Ectodermal cell (in vitro differentiated cells): ENCODE results near the gene ANKRD11.
A peak's percentile ranks its signal among the peaks of the same experiment; 100 is the strongest.

Source experiments
- H3K27ac ChIP-seq: 2 replicates; pipeline ENCODE4 v1.7.0; 2013; ENCODE audit warnings: mild to moderate bottlenecking, low read depth, low read length; ENCODE audit not compliant: insufficient read depth, poor library complexity, severe bottlenecking
- H3K27me3 ChIP-seq: 2 replicates; pipeline ENCODE4 v1.7.0; 2013; ENCODE audit warnings: mild to moderate bottlenecking, low read length; ENCODE audit not compliant: insufficient read depth, control insufficient read depth, poor library complexity, severe bottlenecking
- H3K36me3 ChIP-seq: one replicate; pipeline ENCODE4 v1.7.0; 2013; ENCODE audit warnings: low read length; ENCODE audit not compliant: control insufficient read depth, insufficient read depth
- H3K4me1 ChIP-seq: one replicate; pipeline ENCODE4 v1.7.0; 2013; ENCODE audit warnings: low read length; ENCODE audit not compliant: control insufficient read depth, insufficient read depth
- H3K4me3 ChIP-seq: 2 replicates; pipeline ENCODE4 v1.7.0; 2013; ENCODE audit warnings: low read depth, low read length, control low read depth; ENCODE audit not compliant: insufficient read depth
- H3K9me3 ChIP-seq: 2 replicates; pipeline ENCODE4 v1.7.0; 2013; ENCODE audit warnings: mild to moderate bottlenecking, low read length, moderate library complexity; ENCODE audit not compliant: control insufficient read depth
- WGBS, 2 experiments: methylation state at CpG; one replicate each; pipeline ENCODE4 v1.1.7; 2013; ENCODE audit warnings: missing lambda C conversion rate in 2 of 2; 5-methylcytosine and 5-hydroxymethylcytosine counted together

The ANKRD11 gene

GRCh38 chr16:89361751-89362539 lies 128.4 kb downstream of the ANKRD11 start:
- Histone ChIP-seq H3K27me3 (no peaks in the 10 kb centered on the region), H3K4me1 (peaks cover 27% of the 10 kb centered on the region), H3K9me3 (no peaks in the 10 kb centered on the region), H3K36me3 (no peaks in the 10 kb centered on the region), H3K27ac (no peak overlapping the region), H3K4me3 (no peak overlapping the region)
- WGBS, 2 experiments, result 90% methylated on average over 12 to 13 of the region's 13 CpGs

- WGBS, 2 experiments, result 73 to 74% methylated on average over 12 of the region's 12 CpGs
- Histone ChIP-seq H3K27ac (no peak overlapping the region), H3K4me3 (no peak overlapping the region), H3K27me3 (no peaks in the 10 kb centered on the region), H3K9me3 (no peaks in the 10 kb centered on the region), H3K36me3 (no peaks in the 10 kb centered on the region), H3K4me1 (peaks cover 27% of the 10 kb centered on the region)
These were observed 129.5 kb downstream of the ANKRD11 start for GRCh38 chr16:89360760-89361435.

DNA sequence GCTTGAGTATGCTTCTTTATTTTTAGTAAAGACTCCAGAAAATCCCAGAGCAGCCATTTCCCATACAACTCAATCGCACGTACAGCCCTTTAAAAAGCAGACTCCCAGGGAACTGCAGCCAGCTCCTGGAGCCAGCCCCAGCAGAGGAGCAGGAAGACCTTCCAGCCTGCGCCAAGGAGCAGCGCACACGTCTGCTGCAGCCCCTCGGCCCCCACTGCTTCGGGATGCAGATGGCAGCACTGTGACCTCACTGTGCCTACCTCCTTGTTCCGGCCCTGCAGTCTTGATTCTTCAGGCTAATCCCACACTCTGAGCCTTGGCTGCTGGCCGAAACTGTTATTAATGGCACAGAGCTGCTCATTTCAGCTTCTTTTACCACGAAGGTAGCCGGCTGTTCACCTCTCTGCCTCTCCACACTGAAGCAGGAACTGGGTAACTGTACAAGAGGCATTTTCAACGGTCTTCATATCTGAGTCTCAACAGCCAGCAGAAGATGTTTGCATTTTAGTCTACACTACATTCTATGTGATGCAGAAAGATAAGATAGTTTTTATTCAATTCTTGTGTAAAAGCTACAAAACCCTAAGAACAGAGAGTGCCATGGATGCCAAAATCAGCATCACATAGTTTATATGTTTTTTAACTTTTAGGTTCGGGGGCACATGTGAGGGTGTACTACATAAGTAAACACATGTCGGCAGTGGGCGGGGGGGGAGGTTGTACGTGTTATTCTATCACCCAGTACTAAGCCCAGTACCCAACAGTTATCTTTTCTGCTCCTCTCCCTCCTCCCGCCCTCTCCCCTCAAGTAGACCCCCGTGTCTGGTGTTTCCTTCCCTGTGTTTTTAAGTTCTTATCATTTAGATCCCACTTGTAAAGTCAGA lies 130.9 kb downstream of the ANKRD11 start:
- H3K4me3 ChIP-seq, result no peak overlapping the region
- H3K36me3 ChIP-seq, result no peaks in the 10 kb centered on the region
- no peaks in the 10 kb centered on the region for H3K27me3 ChIP-seq
- no peaks in the 10 kb centered on the region for H3K9me3 ChIP-seq
- WGBS, 2 experiments, result 94% methylated on average over 18 of the region's 18 CpGs
- peaks cover 30% of the 10 kb centered on the region for H3K4me1 ChIP-seq
- H3K27ac ChIP-seq, result no peak overlapping the region

GRCh38 chr16:89358030-89359005 lies 132.0 kb downstream of the ANKRD11 start:
- 91 to 93% methylated on average over 19 to 21 of the region's 21 CpGs for WGBS, 2 experiments
- H3K9me3 ChIP-seq, result no peaks in the 10 kb centered on the region
- H3K27ac ChIP-seq, result no peak overlapping the region
- H3K4me3 ChIP-seq, result no peak overlapping the region
- no peaks in the 10 kb centered on the region for H3K36me3 ChIP-seq
- no peaks in the 10 kb centered on the region for H3K27me3 ChIP-seq
- peaks cover 27% of the 10 kb centered on the region for H3K4me1 ChIP-seq

- H3K4me1 ChIP-seq, result peaks cover 26% of the 10 kb centered on the region
- WGBS, 2 experiments, result 82 to 83% methylated on average over 17 of the region's 17 CpGs
- H3K27ac ChIP-seq, result peak overlapping the region; percentile 33
These were observed 133.1 kb downstream of the ANKRD11 start for GRCh38 chr16:89357055-89357816.

DNA sequence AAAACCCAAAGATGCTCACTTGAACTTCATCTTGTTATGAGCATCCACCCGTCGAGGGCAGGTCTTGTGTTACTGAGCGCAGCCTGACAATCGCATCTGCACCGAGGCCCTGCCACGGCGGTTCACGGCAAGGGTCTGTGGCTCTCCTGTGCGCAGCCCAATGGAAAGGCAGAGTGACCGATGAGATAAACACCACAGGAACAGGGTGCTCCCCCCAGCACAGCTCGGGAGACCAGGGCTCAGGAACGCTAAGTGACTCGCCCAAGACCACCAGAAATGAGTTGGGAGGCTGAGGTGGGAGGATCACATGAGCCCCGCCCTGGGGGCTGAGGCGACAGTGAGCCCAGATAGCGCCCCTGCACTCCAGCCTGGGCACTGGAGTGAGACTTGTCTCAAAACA lies 134.7 kb downstream of the ANKRD11 start:
- Histone ChIP-seq H3K27me3 (no peaks in the 10 kb centered on the region), H3K9me3 (no peaks in the 10 kb centered on the region), H3K27ac (no peak overlapping the region), H3K4me3 (no peak overlapping the region), H3K4me1 (peaks cover 10% of the 10 kb centered on the region), H3K36me3 (no peaks in the 10 kb centered on the region)
- WGBS, 2 experiments, result 95 to 97% methylated on average over 16 of the region's 16 CpGs

More at GRCh38 chr16:89357055-89357816, 133.1 kb downstream of the ANKRD11 start:
- Histone ChIP-seq H3K9me3 (no peaks in the 10 kb centered on the region), H3K4me3 (no peak overlapping the region), H3K36me3 (no peaks in the 10 kb centered on the region), H3K27me3 (no peaks in the 10 kb centered on the region)

DNA sequence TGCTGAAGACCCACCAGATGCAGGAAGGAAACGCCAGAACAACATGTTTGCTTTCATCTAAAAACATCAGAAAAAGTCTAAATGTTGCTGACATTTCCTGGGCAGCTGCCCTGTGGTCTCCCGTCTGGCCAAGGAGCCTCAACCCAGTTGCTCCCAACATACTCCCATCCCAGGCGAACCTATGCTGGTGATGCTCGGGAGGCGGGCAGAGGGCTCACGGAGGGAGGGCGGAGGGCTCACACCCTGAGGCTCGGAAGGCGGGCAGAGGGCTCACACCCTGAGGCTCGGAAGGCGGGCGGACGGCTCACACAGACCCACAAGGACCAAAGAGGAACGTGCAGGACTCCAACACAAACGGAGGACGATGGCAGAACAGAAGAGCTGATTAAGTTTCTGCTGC lies 135.4 kb downstream of the ANKRD11 start:
- 91 to 92% methylated on average over 16 of the region's 16 CpGs for WGBS, 2 experiments

DNA sequence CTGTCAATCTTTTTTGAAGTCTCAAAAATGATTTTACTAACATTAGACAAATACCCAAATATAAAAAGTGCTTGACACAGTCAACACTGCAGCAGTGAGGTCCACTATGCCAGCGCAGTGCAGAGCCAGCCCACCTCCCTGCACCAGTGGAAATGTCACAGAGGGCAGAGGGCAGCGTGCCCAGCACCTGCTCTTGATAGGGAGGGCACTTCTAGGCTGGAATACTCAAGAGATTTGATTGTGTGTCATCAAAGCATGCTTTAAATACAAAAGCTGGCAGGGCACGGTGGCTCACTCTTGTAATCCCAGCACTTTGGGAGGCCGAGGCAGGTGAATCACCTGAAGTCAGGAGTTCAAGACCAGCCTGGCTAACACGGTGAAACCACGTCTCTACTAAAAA lies 136.0 kb downstream of the ANKRD11 start:
- Histone ChIP-seq H3K4me1 (peaks cover 8% of the 10 kb centered on the region), H3K27ac (no peak overlapping the region), H3K27me3 (no peaks in the 10 kb centered on the region), H3K9me3 (no peaks in the 10 kb centered on the region), H3K36me3 (no peaks in the 10 kb centered on the region), H3K4me3 (no peak overlapping the region)
- WGBS, 2 experiments, result 95 to 97% methylated on average over 6 of the region's 6 CpGs

More for the DNA sequence above, 135.4 kb downstream of the ANKRD11 start:
- H3K9me3 ChIP-seq, result no peaks in the 10 kb centered on the region
- H3K4me3 ChIP-seq, result no peak overlapping the region
- H3K4me1 ChIP-seq, result peaks cover 8% of the 10 kb centered on the region
- no peaks in the 10 kb centered on the region for H3K36me3 ChIP-seq
- H3K27me3 ChIP-seq, result no peaks in the 10 kb centered on the region
- H3K27ac ChIP-seq, result no peak overlapping the region
